22Rv1 (cell line): ENCODE results near the gene TACR3.
"Not testable (repeated sequence)": the region's sequence is repeated elsewhere in the genome, so short reads cannot be mapped to it uniquely, and the experiment has no call there.

Source experiments
- H3K27ac ChIP-seq: fragments of 450-650 bp; 2 replicates; pipeline ENCODE4 v1.5.1; 2017
- ZFX ChIP-seq: fragments of 450-650 bp; IDR thresholded peaks from 2 replicates; pipeline ENCODE4 v1.6.1; 2017; ENCODE audit warnings: antibody characterized with exemption, borderline replicate concordance
- TF ChIP-seq, protein P1 (sequence below): fragments of 450-650 bp; IDR thresholded peaks from 2 replicates; pipeline ENCODE4 v1.5.1; 2017; ENCODE audit warnings: mild to moderate bottlenecking

Gene TACR3

DNA sequence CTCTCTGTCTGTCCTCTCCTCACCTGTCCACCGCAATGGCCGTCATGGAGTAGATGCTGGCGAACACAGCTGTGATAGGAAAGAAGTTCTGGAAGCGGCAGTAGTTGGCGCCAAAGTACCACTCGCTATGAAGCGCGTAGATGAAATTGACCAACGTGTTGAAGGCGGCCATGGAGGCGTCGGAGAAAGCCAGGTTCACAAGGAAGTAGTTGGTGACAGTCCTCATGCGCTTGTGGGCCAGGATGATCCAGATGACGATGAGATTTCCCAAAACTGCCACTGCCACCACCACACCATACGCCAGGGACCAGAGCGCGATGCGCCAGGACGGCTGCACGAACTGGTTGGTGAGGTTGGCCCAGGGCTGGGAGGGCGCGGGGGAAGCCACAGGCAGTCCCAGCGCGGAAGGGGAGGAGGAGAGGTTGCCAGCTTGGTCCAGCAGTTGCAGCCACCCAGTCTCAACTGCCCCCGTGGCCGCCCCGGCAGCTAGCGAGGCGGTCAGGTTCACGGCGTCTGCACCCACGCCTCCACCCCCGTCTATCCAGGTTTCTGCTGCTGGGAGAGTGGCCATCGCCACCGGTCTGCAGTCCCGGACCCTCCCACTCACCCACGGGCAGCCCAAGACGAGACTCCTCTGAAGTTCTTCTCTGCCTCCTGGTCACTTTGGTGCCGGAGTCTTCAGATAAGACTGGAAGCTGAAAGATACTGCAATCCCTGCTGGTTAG is 518 bp downstream of the TACR3 start:
- H3K27ac ChIP-seq, result no peak overlapping the region
- TF ChIP-seq, protein P1, sequence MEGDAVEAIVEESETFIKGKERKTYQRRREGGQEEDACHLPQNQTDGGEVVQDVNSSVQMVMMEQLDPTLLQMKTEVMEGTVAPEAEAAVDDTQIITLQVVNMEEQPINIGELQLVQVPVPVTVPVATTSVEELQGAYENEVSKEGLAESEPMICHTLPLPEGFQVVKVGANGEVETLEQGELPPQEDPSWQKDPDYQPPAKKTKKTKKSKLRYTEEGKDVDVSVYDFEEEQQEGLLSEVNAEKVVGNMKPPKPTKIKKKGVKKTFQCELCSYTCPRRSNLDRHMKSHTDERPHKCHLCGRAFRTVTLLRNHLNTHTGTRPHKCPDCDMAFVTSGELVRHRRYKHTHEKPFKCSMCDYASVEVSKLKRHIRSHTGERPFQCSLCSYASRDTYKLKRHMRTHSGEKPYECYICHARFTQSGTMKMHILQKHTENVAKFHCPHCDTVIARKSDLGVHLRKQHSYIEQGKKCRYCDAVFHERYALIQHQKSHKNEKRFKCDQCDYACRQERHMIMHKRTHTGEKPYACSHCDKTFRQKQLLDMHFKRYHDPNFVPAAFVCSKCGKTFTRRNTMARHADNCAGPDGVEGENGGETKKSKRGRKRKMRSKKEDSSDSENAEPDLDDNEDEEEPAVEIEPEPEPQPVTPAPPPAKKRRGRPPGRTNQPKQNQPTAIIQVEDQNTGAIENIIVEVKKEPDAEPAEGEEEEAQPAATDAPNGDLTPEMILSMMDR, result no peak
- TF ChIP-seq ZFX, result no peak

- TF ChIP-seq, protein P1, result no peak
- TF ChIP-seq ZFX, result no peak
- H3K27ac ChIP-seq, result no peak overlapping the region
Measured at GRCh38 chr4:103692615-103693014, 27.2 kb downstream of the TACR3 start.

GRCh38 chr4:103673983-103674382 is 45.8 kb downstream of the TACR3 start:
- no peak overlapping the region for H3K27ac ChIP-seq
- TF ChIP-seq, protein P1, result no peak
- no peak for TF ChIP-seq ZFX

DNA sequence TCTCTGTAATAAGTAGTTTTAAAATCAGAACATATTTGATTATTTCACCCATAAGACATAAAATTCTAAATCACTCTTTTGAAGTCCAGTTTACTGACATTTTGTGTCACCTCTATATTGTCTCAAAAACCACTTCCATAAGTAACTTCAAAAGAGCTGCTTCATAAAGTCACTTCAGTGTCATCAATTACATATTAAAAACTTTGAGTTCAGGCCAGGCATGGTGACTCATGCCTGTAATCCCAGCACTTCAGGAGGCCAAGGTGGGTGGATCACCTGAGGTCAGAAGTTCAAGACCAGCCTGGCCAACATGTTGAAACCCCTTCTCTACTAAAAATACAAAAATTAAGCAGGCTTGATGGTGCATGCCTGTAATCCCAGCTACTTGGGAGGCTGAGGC is 53.0 kb downstream of the TACR3 start:
- H3K27ac ChIP-seq, result not testable (repeated sequence)

- TF ChIP-seq, protein P1, result no peak
- TF ChIP-seq ZFX, result no peak
- H3K27ac ChIP-seq, result no peak overlapping the region
Measured at GRCh38 chr4:103664436-103665075, 55.2 kb downstream of the TACR3 start.

GRCh38 chr4:103648541-103648940 is 71.2 kb downstream of the TACR3 start:
- H3K27ac ChIP-seq, result no peak overlapping the region
- TF ChIP-seq, protein P1, result no peak
- TF ChIP-seq ZFX, result no peak

GRCh38 chr4:103645991-103646390 is 73.8 kb downstream of the TACR3 start:
- TF ChIP-seq, protein P1, result no peak
- TF ChIP-seq ZFX, result no peak
- no peak overlapping the region for H3K27ac ChIP-seq
